Sigmoid colon (tissue), 7 donors: ENCODE results near the gene CDH23. TPM values are rescaled to one million over a fixed set of nuclear protein-coding genes. Genes with fewer than 3 reads are reported as not detected.

Experiments
- DNase-seq: peaks from one replicate; pipeline ENCODE4 v3.0.0-alpha.2; 2019
- H3K27ac ChIP-seq, 4 donors: fragments of 200-600 bp; sonication (generic); one replicate each; pipeline ENCODE4 v1.5.1; 2016 to 2019; ENCODE audit warnings: mild to moderate bottlenecking in 1 of 4
- H3K27me3 ChIP-seq, 3 donors: fragments of 200-600 bp; sonication (generic); one replicate each; pipeline ENCODE4 v1.5.1; 2019; ENCODE audit warnings: mild to moderate bottlenecking in 1 of 3
- H3K36me3 ChIP-seq, 4 donors: fragments of 200-600 bp; sonication (generic); one replicate each; pipeline ENCODE4 v1.5.1; 2016 to 2019
- H3K4me1 ChIP-seq, 4 donors: fragments of 200-600 bp; sonication (generic); one replicate each; pipeline ENCODE4 v1.5.1; 2017 to 2019
- H3K4me3 ChIP-seq, 4 donors: fragments of 200-600 bp; sonication (generic); one replicate each; pipeline ENCODE4 v1.5.1; 2017 to 2019; ENCODE audit warnings: mild to moderate bottlenecking in 2 of 4, moderate library complexity in 1 of 4
- H3K9me3 ChIP-seq, 4 donors: fragments of 200-600 bp in 3 of 4; sonication (generic) in 3 of 4; one replicate each; pipeline versions ENCODE4 v1.5.1 to v1.6.1; 2013 to 2019
- EP300 ChIP-seq, 4 donors: sonication (generic); formaldehyde crosslinking; IDR thresholded peaks; one replicate each; pipeline ENCODE4 v1.6.1; 2017; ENCODE audit warnings: antibody characterized with exemption in 4 of 4
- POLR2A ChIP-seq, 2 donors: fragments of 450-650 bp; IDR thresholded peaks; one replicate each; pipeline ENCODE4 v1.6.1; 2016; ENCODE audit warnings: antibody characterized with exemption in 2 of 2, mild to moderate bottlenecking in 2 of 2, moderate library complexity in 2 of 2
- POLR2AphosphoS5 ChIP-seq, 4 donors: sonication (generic); formaldehyde crosslinking; IDR thresholded peaks; one replicate each; pipeline ENCODE4 v1.6.1; 2017; ENCODE audit warnings: antibody characterized with exemption in 4 of 4
- WGBS, 2 donors: extraction: QIAGEN DNeasy Blood & Tissue Kit; methylation state at CpG; one replicate each; pipeline ENCODE4 v1.1.7; 2013; 5-methylcytosine and 5-hydroxymethylcytosine counted together
- intact Hi-C: fragments of 100-400 bp; cut with DNase I; formaldehyde crosslinking; loops from one replicate; pipeline ENCODE4 v1.15.1; 2023
- polyA plus RNA-seq, 3 donors: library from polyadenylated mRNA; stranded (reverse); fragments of 200-250 nt; gene quantifications; one replicate each; pipeline ENCODE4 v1.2.3, GENCODE V29; 2013
- total RNA-seq, 4 donors: library from RNA; depleted of rRNA; stranded (reverse); fragments of >200 nt; gene quantifications; one replicate each; pipeline ENCODE4 v1.1.0, GENCODE V29; 2016
- TF ChIP-seq, protein P1 (sequence below), 4 experiments: fragments of 450-650 bp in 3 of 4; fragments of 200-600 bp in 1 of 4; IDR thresholded peaks; one replicate each; pipeline ENCODE4 v1.5.1; 2016 to 2019; ENCODE audit warnings: antibody characterized with exemption in 4 of 4, mild to moderate bottlenecking in 3 of 4, moderate library complexity in 2 of 4
- donor health status: healthy with polysubstance abuse.
- donor health status: Bipolar disorder and iron deficiency.
- donor health status: healthy.

Gene CDH23
- total and polyA plus RNA-seq, 7 donors = 1.5 to 7.2 (median 3.0) TPM

DNA sequence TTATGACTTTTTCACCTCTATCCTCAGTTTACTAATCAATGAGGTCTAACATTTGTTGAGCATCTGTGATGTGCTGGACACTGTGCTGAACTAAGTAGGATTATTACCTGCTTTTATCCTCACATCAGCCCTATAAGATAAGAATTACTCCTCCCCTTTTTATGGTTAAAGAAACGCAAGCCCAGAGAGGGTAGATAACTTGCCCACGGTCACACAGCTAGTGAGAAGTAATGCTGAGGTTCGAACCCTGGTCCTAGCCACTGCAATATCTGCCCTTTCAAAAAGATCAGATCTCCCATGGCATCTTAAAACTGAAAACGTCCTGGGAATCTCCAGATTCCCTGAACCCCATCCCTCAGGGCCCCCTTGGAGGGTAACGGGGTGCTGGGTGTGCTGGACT is 204.6 kb downstream of the CDH23 start:
- no peak for DNase-seq
- Histone ChIP-seq H3K4me1 (peaks cover 0 to 14% (median 10%) of the 10 kb centered on the region in 4 donors), H3K36me3 (no peaks in the 10 kb centered on the region), H3K4me3 (no peak overlapping the region), H3K27me3 (no peaks in the 10 kb centered on the region), H3K9me3 (no peaks in the 10 kb centered on the region), H3K27ac (no peak overlapping the region)
- intact Hi-C loops = no loop called here
- WGBS, 2 donors = 82 to 87% methylated on average over 5 of the region's 5 CpGs
- TF ChIP-seq EP300 (IDR thresholded peaks at IDR 0.05) (no peak), POLR2AphosphoS5 (IDR thresholded peaks at IDR 0.05) (no peak), POLR2A (IDR thresholded peaks at IDR 0.05) (no peak)
- TF ChIP-seq, protein P1, sequence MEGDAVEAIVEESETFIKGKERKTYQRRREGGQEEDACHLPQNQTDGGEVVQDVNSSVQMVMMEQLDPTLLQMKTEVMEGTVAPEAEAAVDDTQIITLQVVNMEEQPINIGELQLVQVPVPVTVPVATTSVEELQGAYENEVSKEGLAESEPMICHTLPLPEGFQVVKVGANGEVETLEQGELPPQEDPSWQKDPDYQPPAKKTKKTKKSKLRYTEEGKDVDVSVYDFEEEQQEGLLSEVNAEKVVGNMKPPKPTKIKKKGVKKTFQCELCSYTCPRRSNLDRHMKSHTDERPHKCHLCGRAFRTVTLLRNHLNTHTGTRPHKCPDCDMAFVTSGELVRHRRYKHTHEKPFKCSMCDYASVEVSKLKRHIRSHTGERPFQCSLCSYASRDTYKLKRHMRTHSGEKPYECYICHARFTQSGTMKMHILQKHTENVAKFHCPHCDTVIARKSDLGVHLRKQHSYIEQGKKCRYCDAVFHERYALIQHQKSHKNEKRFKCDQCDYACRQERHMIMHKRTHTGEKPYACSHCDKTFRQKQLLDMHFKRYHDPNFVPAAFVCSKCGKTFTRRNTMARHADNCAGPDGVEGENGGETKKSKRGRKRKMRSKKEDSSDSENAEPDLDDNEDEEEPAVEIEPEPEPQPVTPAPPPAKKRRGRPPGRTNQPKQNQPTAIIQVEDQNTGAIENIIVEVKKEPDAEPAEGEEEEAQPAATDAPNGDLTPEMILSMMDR (IDR thresholded peaks at IDR 0.05) = no peak

DNA sequence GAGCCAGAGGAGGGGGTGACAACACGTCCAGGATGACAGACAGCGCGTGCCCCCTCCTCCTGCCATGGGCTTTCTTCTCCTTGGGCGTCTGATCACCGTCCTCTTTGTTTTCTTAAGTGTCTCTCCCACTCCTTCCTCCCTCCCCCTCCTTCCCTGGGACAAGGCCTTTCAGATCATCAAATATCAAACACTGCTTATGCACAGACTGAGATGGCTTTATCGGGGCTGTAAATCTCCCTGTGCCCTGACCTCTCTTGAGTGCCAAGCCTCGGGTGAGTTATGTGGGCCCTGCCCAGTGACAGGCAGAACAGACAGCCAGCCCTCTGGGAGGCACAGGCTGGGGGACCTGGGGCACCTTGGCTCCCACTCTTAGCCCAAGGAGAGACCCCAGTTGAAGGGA is 206.4 kb downstream of the CDH23 start:
- H3K9me3 ChIP-seq = no peaks in the 10 kb centered on the region
- peaks cover 0 to 7% (median 3%) of the 10 kb centered on the region in 4 donors for H3K4me1 ChIP-seq
- TF ChIP-seq EP300 (IDR thresholded peaks at IDR 0.05) (no peak), POLR2A (IDR thresholded peaks at IDR 0.05) (no peak), POLR2AphosphoS5 (IDR thresholded peaks at IDR 0.05) (no peak)
- TF ChIP-seq, protein P1 (IDR thresholded peaks at IDR 0.05) = no peak
- intact Hi-C loops = no loop called here
- no peak overlapping the region for H3K4me3 ChIP-seq
- 19 to 70% methylated on average over 7 of the region's 7 CpGs for WGBS, 2 donors
- DNase-seq = no peak
- H3K27ac ChIP-seq = no peak overlapping the region
- H3K36me3 ChIP-seq = no peaks in the 10 kb centered on the region
- no peaks in the 10 kb centered on the region for H3K27me3 ChIP-seq

DNA sequence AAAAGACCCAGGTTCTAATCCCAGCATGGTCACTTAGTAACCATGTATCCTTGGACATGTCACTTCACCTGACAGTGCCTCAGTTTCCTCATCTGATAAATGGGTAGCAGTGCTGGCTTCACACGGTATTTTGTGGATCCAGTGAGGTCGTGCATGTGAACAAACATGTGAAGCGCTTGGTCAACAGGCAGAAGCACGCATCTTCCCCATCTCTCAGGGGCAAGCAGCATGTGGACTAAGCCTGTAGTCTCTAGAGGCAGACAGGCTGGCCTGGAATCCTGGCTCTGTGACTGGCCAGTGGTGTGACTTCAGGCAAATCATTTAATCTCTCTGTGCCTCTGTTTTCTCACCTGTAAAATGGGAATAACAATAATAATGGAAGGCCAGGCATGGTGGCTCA is 207.0 kb downstream of the CDH23 start:
- 77 to 93% methylated on average over 4 of the region's 4 CpGs for WGBS, 2 donors
- Histone ChIP-seq H3K36me3 (no peaks in the 10 kb centered on the region), H3K27ac (no peak overlapping the region), H3K9me3 (no peaks in the 10 kb centered on the region), H3K27me3 (no peaks in the 10 kb centered on the region), H3K4me1 (peaks cover 0 to under 1% (median 0%) of the 10 kb centered on the region in 4 donors), H3K4me3 (no peak overlapping the region)
- TF ChIP-seq, protein P1 (IDR thresholded peaks at IDR 0.05) = no peak
- no peak for TF ChIP-seq POLR2AphosphoS5 (IDR thresholded peaks at IDR 0.05)
- TF ChIP-seq POLR2A (IDR thresholded peaks at IDR 0.05) = no peak
- TF ChIP-seq EP300 (IDR thresholded peaks at IDR 0.05) = no peak
- intact Hi-C loops = no loop called here
- DNase-seq = no peak

DNA sequence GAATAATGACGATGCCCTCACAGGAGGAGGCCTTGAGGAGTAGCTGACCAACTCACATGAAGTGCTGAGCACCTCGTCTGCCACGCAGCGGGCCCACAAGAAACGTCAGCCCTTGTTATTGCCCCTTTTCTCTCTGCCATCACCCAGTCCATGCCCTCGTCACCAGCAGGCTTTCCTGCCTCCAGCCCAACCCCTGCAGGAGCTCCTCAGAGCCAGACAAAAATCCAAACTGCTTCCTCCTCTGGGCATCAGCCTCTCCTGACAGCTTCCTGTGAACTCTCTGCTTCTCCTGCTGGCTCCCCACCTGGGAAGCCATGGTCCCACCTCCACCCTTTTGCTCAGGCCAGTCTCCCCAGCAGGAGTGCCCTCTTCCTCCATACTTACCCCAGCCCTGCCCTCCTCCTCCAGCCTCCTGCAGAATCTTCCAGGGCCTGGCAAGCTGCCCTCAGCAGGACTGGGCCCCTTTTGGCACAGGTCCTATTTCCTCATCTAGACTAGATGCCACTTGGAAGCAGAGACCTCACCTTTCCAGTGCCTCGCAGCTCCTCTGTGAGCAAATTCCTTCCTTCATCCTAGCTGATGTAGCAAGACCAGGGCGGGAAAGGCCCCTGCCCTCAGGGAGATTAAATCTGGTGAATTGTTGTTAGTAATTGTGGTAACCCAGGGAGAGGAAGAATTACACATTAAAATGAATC is 207.8 kb downstream of the CDH23 start:
- Histone ChIP-seq H3K4me3 (no peak overlapping the region), H3K4me1 (no peaks in the 10 kb centered on the region), H3K27me3 (peaks cover 0 to 5% (median 0%) of the 10 kb centered on the region in 3 donors), H3K36me3 (no peaks in the 10 kb centered on the region), H3K27ac (no peak overlapping the region), H3K9me3 (no peaks in the 10 kb centered on the region)
- WGBS, 2 donors = 51 to 79% methylated on average over 8 of the region's 8 CpGs
- DNase-seq = no peak
- intact Hi-C loops = no loop called here
- no peak for TF ChIP-seq POLR2A (IDR thresholded peaks at IDR 0.05)
- no peak for TF ChIP-seq EP300 (IDR thresholded peaks at IDR 0.05)
- TF ChIP-seq, protein P1 (IDR thresholded peaks at IDR 0.05) = no peak
- no peak for TF ChIP-seq POLR2AphosphoS5 (IDR thresholded peaks at IDR 0.05)
